ENCODE measurements around the gene ZNF33A. TPM values are rescaled to one million over a fixed set of nuclear protein-coding genes. Genes with fewer than 3 reads are reported as not detected.
"Not testable (repeated sequence)": the region's sequence is repeated elsewhere in the genome, so short reads cannot be mapped to it uniquely, and the experiment has no call there.

The ZNF33A gene
- total and polyA plus RNA-seq, 12 donors = 5.6 to 27.7 (median 22.9) TPM

DNA sequence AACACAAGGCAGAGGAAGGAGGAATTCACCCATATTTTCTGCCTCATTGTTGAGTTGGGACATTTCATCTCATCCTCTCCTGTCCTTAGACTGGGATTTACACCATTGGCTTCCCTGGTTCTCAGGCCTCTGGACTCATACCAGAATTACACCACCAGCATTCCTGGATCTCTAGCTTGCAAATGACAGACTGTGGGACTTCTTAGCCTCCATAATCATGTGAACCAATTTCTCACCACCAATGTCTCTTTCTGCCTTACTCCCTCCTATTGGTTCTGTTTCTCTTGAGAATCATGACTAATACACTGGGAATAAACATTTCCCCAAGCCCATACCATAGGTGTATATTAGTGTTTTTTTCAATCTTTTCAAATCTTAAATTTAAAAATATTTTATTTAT lies 2.9 kb upstream of the ZNF33A start:
- TF ChIP-seq CTCF (IDR thresholded peaks at IDR 0.05) = no peak
- Histone ChIP-seq H3K27ac (peak overlapping the region in 1 of 10 donors; percentile 13), H3K4me3 (no peak overlapping the region), H3K9me3 (peaks cover 0 to 7% (median 0%) of the 10 kb centered on the region in 11 donors), H3K27me3 (no peaks in the 10 kb centered on the region), H3K4me1 (peaks cover 0 to 17% (median 9%) of the 10 kb centered on the region in 9 donors), H3K36me3 (peaks cover 0 to 2% (median 0%) of the 10 kb centered on the region in 9 donors)
- no peak for DNase-seq
- intact Hi-C loops (cut with DNase I) = loop anchor here in 1 of 10 donors (10.0 kb wide), 1 partner anchor 87 kb away; the partner anchor contains the start of gene ZNF37A
- no peak for ATAC-seq

DNA sequence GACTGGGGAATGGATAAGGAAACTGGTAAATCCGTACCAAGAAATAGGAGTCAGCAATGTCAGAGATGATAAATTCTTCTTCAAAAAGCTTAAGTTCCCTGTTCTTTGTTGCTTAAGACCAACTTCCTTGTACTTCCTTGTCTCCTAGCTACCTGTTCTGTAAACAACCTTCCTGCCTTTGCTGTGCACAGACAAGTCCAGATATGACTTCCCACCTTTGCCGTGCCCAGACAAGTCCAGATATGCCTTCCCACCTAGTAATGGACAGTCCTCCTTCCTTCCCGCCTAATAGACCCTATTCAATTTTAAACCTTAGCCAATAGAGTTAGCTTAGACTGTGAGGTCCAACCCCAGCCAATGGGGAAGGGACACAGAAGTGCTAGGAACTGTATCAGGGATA lies 2.5 kb upstream of the ZNF33A start:
- no peaks in the 10 kb centered on the region for H3K27me3 ChIP-seq
- WGBS, 2 donors = 78 to 84% methylated on average over 3 of the region's 3 CpGs
- H3K36me3 ChIP-seq = peaks cover 0 to 7% (median 0%) of the 10 kb centered on the region in 9 donors
- H3K27ac ChIP-seq = no peak overlapping the region
- no peak overlapping the region for H3K4me3 ChIP-seq
- no peak for DNase-seq
- intact Hi-C loops (cut with DNase I) = loop anchor here in 1 of 10 donors (10.0 kb wide), 1 partner anchor 87 kb away; the partner anchor contains the start of gene ZNF37A
- ATAC-seq = no peak
- H3K9me3 ChIP-seq = peaks cover 0 to 7% (median 0%) of the 10 kb centered on the region in 11 donors
- H3K4me1 ChIP-seq = peaks cover 0 to 17% (median 9%) of the 10 kb centered on the region in 9 donors
- TF ChIP-seq CTCF (IDR thresholded peaks at IDR 0.05) = no peak

DNA sequence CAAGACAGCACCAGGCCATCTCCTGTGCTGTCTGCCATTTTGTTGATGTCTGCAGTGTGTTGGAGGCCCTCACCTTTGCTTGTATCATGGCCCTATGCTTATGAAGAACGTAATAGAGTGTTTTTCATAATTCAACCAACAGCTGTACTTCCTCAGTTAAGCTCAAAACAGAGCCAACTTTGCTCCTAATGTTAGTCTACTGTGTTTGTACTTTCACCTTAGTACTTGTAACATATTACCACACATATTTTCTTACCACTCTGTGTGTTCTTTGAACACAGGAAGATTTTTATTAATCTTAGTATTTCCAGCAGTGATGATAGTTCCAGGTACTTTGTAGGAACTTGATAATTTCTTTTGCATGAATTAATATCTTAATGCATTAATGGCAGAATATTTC lies 5.9 kb downstream of the ZNF33A start:
- peaks cover 0 to 9% (median 7%) of the 10 kb centered on the region in 9 donors for H3K4me1 ChIP-seq
- no peaks in the 10 kb centered on the region for H3K27me3 ChIP-seq
- H3K9me3 ChIP-seq = peaks cover 0 to 6% (median 0%) of the 10 kb centered on the region in 11 donors
- 80 to 88% methylated on average over 1 of the region's 1 CpG for WGBS, 2 donors
- no peak for TF ChIP-seq CTCF (IDR thresholded peaks at IDR 0.05)
- H3K4me3 ChIP-seq = no peak overlapping the region
- peaks cover 0 to 91% (median 41%) of the 10 kb centered on the region in 9 donors for H3K36me3 ChIP-seq
- ATAC-seq = no peak
- intact Hi-C loops (cut with DNase I) = loop anchor here in 2 of 10 donors (10.0 kb wide), 2 partner anchors 78 to 162 kb away; partner anchors contain the start of genes ZNF248 (in 1 of the 2) and ZNF37A (in 1 of the 2)
- no peak for DNase-seq
- no peak overlapping the region for H3K27ac ChIP-seq

GRCh38 chr10:38019124-38019523 lies 8.6 kb downstream of the ZNF33A start:
- not testable (repeated sequence) for DNase-seq, H3K4me3 ChIP-seq, H3K4me1 ChIP-seq, H3K27ac ChIP-seq, ATAC-seq, H3K9me3 ChIP-seq, H3K27me3 ChIP-seq
- H3K36me3 ChIP-seq = peaks cover 0 to 100% (median 53%) of the 10 kb centered on the region in 9 donors
- 60 to 71% methylated on average over 4 of the region's 4 CpGs for WGBS, 2 donors
- intact Hi-C loops (cut with DNase I) = loop anchor here in 2 of 10 donors (10.0 kb wide), 2 partner anchors 76 to 164 kb away; partner anchors contain the start of genes ZNF248 (in 1 of the 2) and ZNF37A (in 1 of the 2)

DNA sequence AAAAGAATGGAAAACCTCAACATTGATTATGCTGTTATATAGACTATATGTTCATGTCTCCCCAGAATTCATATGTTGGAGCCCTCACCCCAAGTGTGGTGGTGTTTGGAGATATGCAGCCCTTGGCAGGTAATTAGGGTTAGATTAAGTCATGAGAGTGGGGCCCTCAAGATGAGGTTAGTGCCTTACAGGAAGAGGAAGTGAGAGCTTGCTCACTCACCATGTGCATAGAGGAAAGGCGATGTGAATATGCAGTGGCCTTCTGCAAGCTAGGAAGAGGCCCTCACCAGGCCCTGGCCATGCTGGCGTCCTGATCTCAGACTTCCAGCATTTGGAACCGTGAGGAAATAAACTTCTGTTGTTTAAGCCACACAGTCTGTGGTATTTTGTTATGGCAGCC lies 14.8 kb downstream of the ZNF33A start:
- no peak overlapping the region for H3K27ac ChIP-seq
- ATAC-seq (no peak), DNase-seq (no peak)
- H3K4me3 ChIP-seq = no peak overlapping the region
- peaks cover 0 to 3% (median 0%) of the 10 kb centered on the region in 9 donors for H3K4me1 ChIP-seq
- no peak for TF ChIP-seq CTCF (IDR thresholded peaks at IDR 0.05)
- peaks cover 0 to 99% (median 27%) of the 10 kb centered on the region in 9 donors for H3K36me3 ChIP-seq
- intact Hi-C loops (cut with DNase I) = no loop called here
- no peaks in the 10 kb centered on the region for H3K9me3 ChIP-seq
- 90 to 96% methylated on average over 3 of the region's 3 CpGs for WGBS, 2 donors
- no peaks in the 10 kb centered on the region for H3K27me3 ChIP-seq
